IMR-90 (cell line): ENCODE results near the gene KHNYN. TPM values are rescaled to one million over a fixed set of nuclear protein-coding genes. Genes with fewer than 3 reads are reported as not detected.

ENCODE experiments used
- ATAC-seq: fragments of 200-7000 bp; cut with Tn5 transposase; 2 replicates; pipeline ENCODE4 v1.9.1; 2020; ENCODE audit warnings: low read depth, mild to moderate bottlenecking, moderate library complexity
- BruUV-seq: library from RNA; stranded (reverse); fragments of 400-500 nt; replicated peaks from 2 replicates; lab custom pipeline; 2021; lab: Mats Ljungman, UMichigan
- CTCF ChIA-PET: fragments of 300-600 bp; formaldehyde crosslinking; extraction: SDS; loops from one replicate; lab custom pipeline; 2021; ENCODE audit warnings: antibody characterized with exemption; lab: Yijun Ruan, JAX
- POLR2A ChIA-PET: fragments of 300-600 bp; sonication (Branson Sonifier 250); formaldehyde crosslinking; loops from one replicate; lab custom pipeline; 2022; ENCODE audit warnings: antibody characterized with exemption; ENCODE audit not compliant: unreplicated experiment; lab: Charles Lee
- DNase-seq: peaks from one replicate; pipeline ENCODE4 v3.0.0; 2013
- H2AFZ ChIP-seq: replicated peaks from 2 replicates; pipeline ENCODE3; 2013; ENCODE audit warnings: low read length, mild to moderate bottlenecking; ENCODE audit not compliant: poor library complexity
- H2AK5ac ChIP-seq: 2 replicates; pipeline ENCODE4 v1.6.1; 2013; ENCODE audit warnings: low read depth, low read length, inconsistent platforms
- H2AK9ac ChIP-seq: replicated peaks from 2 replicates; pipeline ENCODE3; 2013; ENCODE audit warnings: mild to moderate bottlenecking, low read depth, low read length, moderate library complexity; ENCODE audit not compliant: poor library complexity
- H2BK120ac ChIP-seq: 2 replicates; pipeline ENCODE4 v1.6.1; 2013; ENCODE audit warnings: low read depth, low read length, inconsistent platforms
- H2BK15ac ChIP-seq: 3 replicates; pipeline ENCODE4 v1.6.1; 2013; ENCODE audit warnings: low read depth, low read length, inconsistent platforms
- H2BK20ac ChIP-seq: 2 replicates; pipeline ENCODE4 v1.6.1; 2013; ENCODE audit warnings: low read depth, mild to moderate bottlenecking, inconsistent platforms, low read length, moderate library complexity
- H2BK5ac ChIP-seq: 2 replicates; pipeline ENCODE4 v1.6.1; 2013; ENCODE audit warnings: mild to moderate bottlenecking, low read depth, low read length, inconsistent platforms; ENCODE audit not compliant: poor library complexity, severe bottlenecking
- H3K14ac ChIP-seq: replicated peaks from 2 replicates; pipeline ENCODE4 v1.6.1; 2013; ENCODE audit warnings: low read depth, low read length, inconsistent platforms
- H3K18ac ChIP-seq: 2 replicates; pipeline ENCODE4 v1.6.1; 2013; ENCODE audit warnings: low read depth, low read length, control low read depth
- H3K23ac ChIP-seq: 2 replicates; pipeline ENCODE4 v1.6.1; 2013; ENCODE audit warnings: low read depth, low read length, inconsistent platforms
- H3K27ac ChIP-seq: 2 replicates; pipeline ENCODE4 v1.5.1; 2013; ENCODE audit warnings: mild to moderate bottlenecking, control low read depth, low read length; ENCODE audit not compliant: insufficient read depth
- H3K27me3 ChIP-seq: 2 replicates; pipeline ENCODE4 v1.6.1; 2013; ENCODE audit warnings: low read length; ENCODE audit not compliant: control insufficient read depth, insufficient read depth
- H3K36me3 ChIP-seq: 2 replicates; pipeline ENCODE4 v1.6.1; 2013; ENCODE audit warnings: low read length, mixed read lengths; ENCODE audit not compliant: control insufficient read depth, insufficient read depth
- H3K4ac ChIP-seq: 2 replicates; pipeline ENCODE4 v1.6.1; 2013; ENCODE audit warnings: low read depth, low read length, inconsistent platforms
- H3K4me1 ChIP-seq: 2 replicates; pipeline ENCODE4 v1.6.1; 2013; ENCODE audit warnings: low read length, mixed read lengths; ENCODE audit not compliant: control insufficient read depth, insufficient read depth
- H3K4me2 ChIP-seq: 2 replicates; pipeline ENCODE4 v1.6.1; 2013; ENCODE audit warnings: low read depth, mild to moderate bottlenecking, control low read depth, low read length, moderate library complexity
- H3K4me3 ChIP-seq: 2 replicates; pipeline ENCODE4 v1.5.1; 2013; ENCODE audit warnings: low read depth, mild to moderate bottlenecking, control low read depth, low read length, moderate library complexity; ENCODE audit not compliant: insufficient read depth
- H3K56ac ChIP-seq: 2 replicates; pipeline ENCODE4 v1.6.1; 2013; ENCODE audit warnings: low read length, inconsistent platforms; ENCODE audit not compliant: insufficient read depth; ENCODE audit errors: extremely low read depth
- H3K79me1 ChIP-seq, 2 experiments: 2 replicates each; pipeline ENCODE4 v1.6.1; 2013; ENCODE audit warnings: low read length in 2 of 2, inconsistent platforms in 1 of 2, low read depth in 1 of 2
- H3K9ac ChIP-seq: 2 replicates; pipeline ENCODE4 v1.6.1; 2013; ENCODE audit warnings: low read depth, low read length, control low read depth
- H3K9me1 ChIP-seq: 2 replicates; pipeline ENCODE4 v1.6.1; 2013; ENCODE audit warnings: low read length, inconsistent platforms; ENCODE audit not compliant: insufficient read depth
- H3K9me3 ChIP-seq: 2 replicates; pipeline ENCODE4 v1.6.1; 2013; ENCODE audit warnings: low read length; ENCODE audit not compliant: control insufficient read depth, insufficient read depth
- H4K20me1 ChIP-seq: 2 replicates; pipeline ENCODE4 v1.6.1; 2013; ENCODE audit warnings: low read length, inconsistent platforms; ENCODE audit not compliant: insufficient read depth
- H4K5ac ChIP-seq: 2 replicates; pipeline ENCODE4 v1.6.1; 2013; ENCODE audit warnings: mild to moderate bottlenecking, low read depth, low read length, control low read depth
- H4K8ac ChIP-seq, 2 experiments: 2 replicates each; pipeline ENCODE4 v1.6.1; 2013; ENCODE audit warnings: low read depth in 2 of 2, low read length in 2 of 2, control low read depth in 1 of 2, inconsistent platforms in 1 of 2
- H4K91ac ChIP-seq: 2 replicates; pipeline ENCODE4 v1.6.1; 2013; ENCODE audit warnings: low read depth, low read length, inconsistent platforms; ENCODE audit not compliant: insufficient read depth
- BHLHE40 ChIP-seq: fragments of 150-350 bp; IDR thresholded peaks from 2 replicates; pipeline ENCODE4 v1.6.1; 2016; ENCODE audit warnings: mild to moderate bottlenecking, low read depth, low read length
- CEBPB ChIP-seq: IDR thresholded peaks from 2 replicates; pipeline ENCODE4 v1.6.1; 2012; ENCODE audit warnings: low read depth, low read length, improper control_type of control experiment
- CHD1 ChIP-seq: IDR thresholded peaks from 2 replicates; pipeline ENCODE4 v1.6.1; 2012; ENCODE audit warnings: low read depth, low read length, improper control_type of control experiment
- ELK1 ChIP-seq: fragments of 150-350 bp; IDR thresholded peaks from 2 replicates; pipeline ENCODE4 v1.6.1; 2016; ENCODE audit warnings: low read depth, mild to moderate bottlenecking, low read length, moderate library complexity, borderline replicate concordance
- FOS ChIP-seq: fragments of 150-350 bp; IDR thresholded peaks from 2 replicates; pipeline ENCODE4 v1.6.1; 2016; ENCODE audit warnings: low read depth, low read length
- MAFK ChIP-seq: IDR thresholded peaks from 2 replicates; pipeline ENCODE4 v1.6.1; 2012; ENCODE audit warnings: low read depth, low read length, improper control_type of control experiment
- MAZ ChIP-seq: IDR thresholded peaks from 2 replicates; pipeline ENCODE4 v1.6.1; 2012; ENCODE audit warnings: low read depth, mild to moderate bottlenecking, low read length, improper control_type of control experiment, moderate library complexity, borderline replicate concordance
- MXI1 ChIP-seq: IDR thresholded peaks from 2 replicates; pipeline ENCODE4 v1.6.1; 2012; ENCODE audit warnings: low read depth, mild to moderate bottlenecking, low read length, moderate library complexity, borderline replicate concordance
- NFE2L2 ChIP-seq: fragments of 150-350 bp; IDR thresholded peaks from 2 replicates; pipeline ENCODE4 v1.6.1; 2016; ENCODE audit warnings: low read depth, mild to moderate bottlenecking, low read length
- RCOR1 ChIP-seq: IDR thresholded peaks from 2 replicates; pipeline ENCODE4 v1.6.1; 2012; ENCODE audit warnings: mild to moderate bottlenecking, low read length, improper control_type of control experiment; ENCODE audit not compliant: insufficient replicate concordance
- RFX5 ChIP-seq: IDR thresholded peaks from 2 replicates; pipeline ENCODE4 v1.8.0; 2012; ENCODE audit warnings: low read depth, mild to moderate bottlenecking, low read length, moderate library complexity
- SMC3 ChIP-seq: fragments of 150-350 bp; IDR thresholded peaks from 2 replicates; pipeline ENCODE4 v1.6.1; 2016; ENCODE audit warnings: low read depth, mild to moderate bottlenecking, antibody characterized with exemption, low read length, moderate library complexity
- USF2 ChIP-seq: fragments of 150-350 bp; IDR thresholded peaks from 2 replicates; pipeline ENCODE4 v1.6.1; 2017; ENCODE audit warnings: mild to moderate bottlenecking, antibody characterized with exemption, low read length, low read depth
- WGBS, 2 experiments: methylation state at CpG; one replicate each; pipeline versions ENCODE4 v1.1.5 to v1.1.7; 2013; ENCODE audit warnings: missing lambda C conversion rate in 2 of 2; ENCODE audit not compliant: insufficient read length in 1 of 2; ENCODE audit errors: extremely low coverage in 2 of 2; 5-methylcytosine and 5-hydroxymethylcytosine counted together
- dilution Hi-C: fragments of 300-500 bp; cut with HindIII; formaldehyde crosslinking; loops from one replicate; pipeline ENCODE4 v1.14.3; 2018; ENCODE audit warnings: low sequenced_read_pairs; ENCODE audit not compliant: unreplicated experiment
- in situ Hi-C: fragments of 300-500 bp; cut with MboI; formaldehyde crosslinking; loops from 3 replicates; pipeline ENCODE4 v1.14.3; 2019; ENCODE audit warnings: low sequenced_read_pairs, inconsistent platforms, mixed read lengths
- intact Hi-C: fragments of 100-400 bp; cut with micrococcal nuclease; formaldehyde crosslinking; loops from 2 replicates; pipeline ENCODE4 v1.10.0; 2022
- polyA plus RNA-seq, 3 experiments: library from polyadenylated mRNA; depleted of rRNA; stranded (reverse); fragments of >200 nt; gene quantifications; 2 replicates each; pipeline ENCODE4 v1.2.3, GENCODE V29; 2012; ENCODE audit warnings: low replicate concordance in 1 of 3
- total RNA-seq: library from RNA; depleted of rRNA; stranded (reverse); fragments of >200 nt; gene quantifications from 2 replicates; pipeline ENCODE4 v1.2.3, GENCODE V29; 2012
- TF ChIP-seq, protein P1 (sequence below): conservative IDR thresholded peaks from 2 replicates; pipeline ENCODE4 v1.5.1; 2012; ENCODE audit warnings: mild to moderate bottlenecking, low read depth, low read length, improper control_type of control experiment

Gene KHNYN
- total and polyA plus RNA-seq, 2 of the 4 experiments (the other 2 are of a cell fraction) = 18.9 to 24.4 TPM

DNA sequence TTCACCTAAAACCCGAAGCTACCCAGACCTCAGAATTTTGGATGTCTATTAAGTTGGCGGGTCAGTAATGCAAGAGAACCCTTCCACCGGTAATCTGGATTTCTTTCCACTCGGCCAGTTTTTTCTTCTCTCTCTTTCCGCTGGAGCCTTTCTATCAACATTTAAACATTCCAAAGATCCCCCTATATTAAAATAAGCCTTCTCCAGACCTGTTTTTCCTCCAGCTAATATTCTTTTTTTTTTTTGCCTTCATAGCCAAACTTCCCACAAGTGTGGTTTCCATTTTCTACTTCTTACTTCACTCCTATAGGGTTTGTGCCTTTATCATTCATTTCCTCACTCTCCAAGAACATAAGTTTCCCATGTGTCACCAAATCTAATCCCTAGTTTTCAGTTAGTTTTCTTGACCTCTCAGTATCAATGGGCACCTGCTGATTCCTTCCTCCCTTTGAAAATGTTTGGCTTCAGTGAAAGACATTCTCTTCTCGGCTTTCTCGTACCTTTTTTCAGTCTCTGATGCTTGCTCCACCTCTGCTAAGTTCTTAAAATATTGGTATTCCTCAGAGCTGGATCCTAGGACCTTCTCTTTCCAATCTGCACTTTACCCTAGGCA lies 13.4 kb downstream of the KHNYN start:
- peak overlapping the region; percentile 78 to 94 for H4K8ac ChIP-seq
- H2AK5ac ChIP-seq = no peak overlapping the region
- H3K23ac ChIP-seq = peak overlapping the region; percentile 70; the same call in 1 of the 2 replicates
- H2BK120ac ChIP-seq = no peak overlapping the region
- peaks cover 6% of the 10 kb centered on the region; the same call in 1 of the 2 replicates for H4K20me1 ChIP-seq
- peaks cover 13 to 36% of the 10 kb centered on the region in 2 experiments; a peak in 3 of 4 replicates for H3K79me1 ChIP-seq
- DNase-seq = no peak
- H3K9me3 ChIP-seq = no peaks in the 10 kb centered on the region
- peak overlapping the region; percentile 77 for H3K9ac ChIP-seq
- peak overlapping the region; percentile 52 for H3K4me3 ChIP-seq
- peaks cover 24% of the 10 kb centered on the region for H3K36me3 ChIP-seq
- in situ Hi-C loops = loop anchor here (25.0 kb wide), 1 partner anchor 1131 kb away; the partner anchor contains the start of genes BCL2L2, PABPN1 and PPP1R3E
- intact Hi-C loops = no loop called here
- peaks cover 2% of the 10 kb centered on the region for H3K4me1 ChIP-seq
- TSS peak; percentile 72 for BruUV-seq
- dilution Hi-C loops = no loop called here
- WGBS, 2 experiments = 0% methylated on average over 1 of the region's 7 CpGs; no CpG with 5 or more reads in 1 of the 2 experiments
- H3K4ac ChIP-seq = peak overlapping the region; percentile 72
- no peak overlapping the region for H2BK15ac ChIP-seq
- H2AK9ac ChIP-seq = peak overlapping the region; percentile 97
- no peaks in the 10 kb centered on the region for H3K9me1 ChIP-seq
- POLR2A ChIA-PET = no interaction called here
- peak overlapping the region; percentile 81 for H4K5ac ChIP-seq
- no peak for ATAC-seq
- CTCF ChIA-PET = interaction anchor here (0.5 to 0.8 kb wide), 3 partner anchors 11 to 298 kb away, joined by 3 read pairs; no protein-coding TSS in a partner anchor
- peak overlapping the region; percentile 85 for H3K56ac ChIP-seq
- H2AFZ ChIP-seq = peak overlapping the region; percentile 85
- H3K27me3 ChIP-seq = no peaks in the 10 kb centered on the region
- no peak overlapping the region for H3K18ac ChIP-seq
- peak overlapping the region; percentile 79 for H2BK5ac ChIP-seq
- H3K4me2 ChIP-seq = peak overlapping the region; percentile 96; the same call in 1 of the 2 replicates
- peak overlapping the region; percentile 57; the same call in 1 of the 2 replicates for H4K91ac ChIP-seq
- H3K27ac ChIP-seq = peak overlapping the region; percentile 47
- H2BK20ac ChIP-seq = no peak overlapping the region
- peak overlapping the region; percentile 89 for H3K14ac ChIP-seq
- TF ChIP-seq ELK1 (no peak), FOS (no peak), USF2 (no peak), MXI1 (no peak), CHD1 (no peak), RCOR1 (no peak), NFE2L2 (no peak), MAZ (no peak), MAFK (no peak), SMC3 (no peak), CEBPB (no peak), BHLHE40 (no peak), RFX5 (no peak)
- TF ChIP-seq, protein P1, sequence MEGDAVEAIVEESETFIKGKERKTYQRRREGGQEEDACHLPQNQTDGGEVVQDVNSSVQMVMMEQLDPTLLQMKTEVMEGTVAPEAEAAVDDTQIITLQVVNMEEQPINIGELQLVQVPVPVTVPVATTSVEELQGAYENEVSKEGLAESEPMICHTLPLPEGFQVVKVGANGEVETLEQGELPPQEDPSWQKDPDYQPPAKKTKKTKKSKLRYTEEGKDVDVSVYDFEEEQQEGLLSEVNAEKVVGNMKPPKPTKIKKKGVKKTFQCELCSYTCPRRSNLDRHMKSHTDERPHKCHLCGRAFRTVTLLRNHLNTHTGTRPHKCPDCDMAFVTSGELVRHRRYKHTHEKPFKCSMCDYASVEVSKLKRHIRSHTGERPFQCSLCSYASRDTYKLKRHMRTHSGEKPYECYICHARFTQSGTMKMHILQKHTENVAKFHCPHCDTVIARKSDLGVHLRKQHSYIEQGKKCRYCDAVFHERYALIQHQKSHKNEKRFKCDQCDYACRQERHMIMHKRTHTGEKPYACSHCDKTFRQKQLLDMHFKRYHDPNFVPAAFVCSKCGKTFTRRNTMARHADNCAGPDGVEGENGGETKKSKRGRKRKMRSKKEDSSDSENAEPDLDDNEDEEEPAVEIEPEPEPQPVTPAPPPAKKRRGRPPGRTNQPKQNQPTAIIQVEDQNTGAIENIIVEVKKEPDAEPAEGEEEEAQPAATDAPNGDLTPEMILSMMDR = no peak
